K562 (cell line): ENCODE results near the gene SUMF1. TPM values are rescaled to one million over a fixed set of nuclear protein-coding genes. Genes with fewer than 3 reads are reported as not detected.

Experiments used
- ATAC-seq: fragments of 200-7000 bp; cut with Tn5 transposase; 3 replicates; pipeline ENCODE4 v1.9.1; 2020; ENCODE audit warnings: moderate library complexity
- BruUV-seq: library from RNA; stranded (reverse); fragments of 400-500 nt; replicated peaks from 2 replicates; lab custom pipeline; 2021; lab: Mats Ljungman, UMichigan
- CTCF ChIA-PET: fragments of 300-600 bp; formaldehyde crosslinking; extraction: SDS; loops from one replicate; lab custom pipeline; 2021; ENCODE audit warnings: low intra/inter-chr PET ratio; lab: Yijun Ruan, JAX
- POLR2A ChIA-PET: fragments of 300-600, 350-650 bp; sonication (Branson Sonifier 250); formaldehyde crosslinking; extraction: SDS; loops from one replicate; lab custom pipeline; 2021; ENCODE audit warnings: antibody characterized with exemption, inconsistent platforms; lab: Yijun Ruan, JAX
- DNase-seq, 4 experiments: peaks; one replicate each; pipeline versions ENCODE4 v3.0.0 to v3.0.0-alpha.2; 2011 to 2018; ENCODE audit warnings: low spot score in 3 of 4, mixed read lengths in 3 of 4; ENCODE audit errors: extremely low read depth in 1 of 4
- FAIRE-seq: peaks from 2 replicates; lab custom pipeline; 2011; peaks lifted over from hg19 to GRCh38; lab: Jason Lieb, UNC
- H2AFZ ChIP-seq: 2 replicates; pipeline ENCODE4 v1.6.0; 2011; ENCODE audit warnings: low read depth, low read length, control low read depth, inconsistent platforms
- H3K27ac ChIP-seq: fragments of 200-600 bp; 3 replicates; pipeline ENCODE4 v1.8.0; 2011; ENCODE audit warnings: low read depth, mild to moderate bottlenecking, control low read depth, inconsistent platforms, low read length, moderate library complexity, mixed read lengths; ENCODE audit errors: extremely low read depth
- H3K27me3 ChIP-seq, 2 experiments: fragments of 300-600 bp in 1 of 2; 2 replicates in 1 of 2; 3 replicates in 1 of 2; pipeline versions ENCODE4 v1.6.0 to v1.8.0; 2011; ENCODE audit warnings: inconsistent platforms in 2 of 2, low read length in 2 of 2, mild to moderate bottlenecking in 1 of 2, mixed read lengths in 1 of 2, moderate library complexity in 1 of 2; ENCODE audit not compliant: control insufficient read depth in 2 of 2, insufficient read depth in 2 of 2
- H3K36me3 ChIP-seq: fragments of 300-600 bp; 3 replicates; pipeline ENCODE4 v1.8.0; 2011; ENCODE audit warnings: mild to moderate bottlenecking, low read length, inconsistent platforms; ENCODE audit not compliant: control insufficient read depth, insufficient read depth
- H3K4me1 ChIP-seq, 2 experiments: fragments of 200-600 bp in 1 of 2; replicated peaks in 1 of 2; 2 replicates in 1 of 2; 3 replicates in 1 of 2; pipeline versions ENCODE4 v1.5.1 to v1.8.0; 2011; ENCODE audit warnings: inconsistent platforms in 2 of 2, low read length in 2 of 2, mild to moderate bottlenecking in 1 of 2, mixed read lengths in 1 of 2, moderate library complexity in 1 of 2; ENCODE audit not compliant: control insufficient read depth in 2 of 2, insufficient read depth in 2 of 2
- H3K4me2 ChIP-seq: 2 replicates; pipeline ENCODE4 v1.6.1; 2011; ENCODE audit warnings: low read length, control low read depth, inconsistent platforms, mixed read lengths; ENCODE audit not compliant: insufficient read depth
- H3K4me3 ChIP-seq: fragments of 200-600 bp; sonication (generic), shearing (Covaris generic); 2 replicates; pipeline ENCODE4 v1.5.1; 2016; ENCODE audit warnings: control low read depth, inconsistent platforms
- H3K79me2 ChIP-seq: fragments of 200-600 bp; 3 replicates; pipeline ENCODE4 v1.8.0; 2011; ENCODE audit warnings: low read length, inconsistent platforms; ENCODE audit not compliant: control insufficient read depth, insufficient read depth
- H3K9ac ChIP-seq, 2 experiments: 2 replicates each; pipeline versions ENCODE4 v1.6.0 to v1.6.1; 2011; ENCODE audit warnings: low read depth in 2 of 2, low read length in 2 of 2, control low read depth in 1 of 2, inconsistent platforms in 1 of 2, mild to moderate bottlenecking in 1 of 2, mixed read lengths in 1 of 2; ENCODE audit not compliant: insufficient read depth in 1 of 2
- H3K9me1 ChIP-seq: one replicate; pipeline ENCODE4 v1.6.0; 2011; ENCODE audit warnings: inconsistent platforms, mild to moderate bottlenecking, low read length, moderate library complexity; ENCODE audit not compliant: control insufficient read depth, insufficient read depth
- H3K9me3 ChIP-seq: replicated peaks from 2 replicates; pipeline ENCODE4 v1.5.1; 2011; ENCODE audit warnings: low read depth, low read length, inconsistent platforms; ENCODE audit not compliant: control insufficient read depth, insufficient read depth
- H4K20me1 ChIP-seq: replicated peaks from 2 replicates; pipeline ENCODE4 v1.6.1; 2011; ENCODE audit warnings: low read length, inconsistent platforms, mixed read lengths; ENCODE audit not compliant: control insufficient read depth, insufficient read depth
- HNRNPUL1 ChIP-seq: fragments of 200-400 bp; formaldehyde crosslinking; IDR thresholded peaks from 2 replicates; pipeline ENCODE4 v1.6.1; 2017; ENCODE audit warnings: low read length
- NCOA2 ChIP-seq, 2 experiments: fragments of 450-650 bp; IDR thresholded peaks; 2 replicates each; pipeline ENCODE4 v1.6.1; 2018; ENCODE audit warnings: mild to moderate bottlenecking in 2 of 2, moderate library complexity in 1 of 2; ENCODE audit not compliant: partially characterized antibody in 2 of 2
- RFX1 ChIP-seq: fragments of 450-650 bp; IDR thresholded peaks from 2 replicates; pipeline ENCODE4 v1.6.1; 2016; ENCODE audit warnings: mild to moderate bottlenecking, moderate library complexity
- SUPT5H ChIP-seq: fragments of 450-650 bp; IDR thresholded peaks from 2 replicates; pipeline ENCODE4 v1.6.1; 2016
- TAF15 ChIP-seq: fragments of 200-400 bp; formaldehyde crosslinking; IDR thresholded peaks from 2 replicates; pipeline ENCODE4 v1.6.1; 2017; ENCODE audit warnings: mild to moderate bottlenecking, low read depth, low read length, moderate library complexity
- ZFP36 ChIP-seq: fragments of 150-350 bp; IDR thresholded peaks from 2 replicates; pipeline ENCODE4 v1.6.1; 2018; ENCODE audit warnings: low read length, low read depth; ENCODE audit not compliant: partially characterized antibody
- ZNF175 ChIP-seq: fragments of 200-800 bp; sonication (Bioruptor generic); IDR thresholded peaks from 2 replicates; pipeline ENCODE4 v1.6.1; 2016; ENCODE audit warnings: low read depth, mild to moderate bottlenecking, missing genetic modification characterization, missing compliant biosample characterization
- ZNF583 ChIP-seq: fragments of 250-450 bp; sonication (Bioruptor Pico); IDR thresholded peaks from 2 replicates; pipeline ENCODE4 v1.4.0; 2020
- WGBS: fragments of 100-300 bp; shearing (Covaris generic); methylation state at CpG from one replicate; pipeline ENCODE4 v1.1.6; 2016; ENCODE audit warnings: low coverage, mixed read lengths; ENCODE audit not compliant: insufficient coverage; ENCODE audit errors: missing lambda C conversion rate; 5-methylcytosine and 5-hydroxymethylcytosine counted together
- in situ Hi-C: fragments of 300-500 bp; cut with MboI; formaldehyde crosslinking; loops from 4 replicates; pipeline ENCODE4 v1.15.0; 2018; ENCODE audit warnings: inconsistent platforms, mixed read lengths
- intact Hi-C: fragments of 100-400 bp; cut with micrococcal nuclease; formaldehyde crosslinking; loops from 2 replicates; pipeline ENCODE4 v1.14.2; 2022
- polyA plus RNA-seq, 8 experiments: library from polyadenylated mRNA; depleted of rRNA in 4 of 8; stranded (reverse) in 5 of 8; unstranded in 3 of 8; fragments of >200 nt; fragmentation: Nextera tagmentation in 2 of 8; fragmentation: Illumina TruSeq in 1 of 8; extraction: Ambion mirVana in 2 of 8; extraction: Trizol in 1 of 8; gene quantifications; 2 replicates each; pipeline versions ENCODE4 v1.2.1 to v1.2.3, GENCODE V29; 2011 to 2014; ENCODE audit warnings: inconsistent platforms in 1 of 8, missing spikeins in 1 of 8
- total RNA-seq, 7 experiments: library from RNA; depleted of rRNA in 6 of 7; stranded (reverse); fragments of >200 nt in 6 of 7; fragmentation: Illumina TruSeq in 2 of 7; extraction: Trizol in 2 of 7; gene quantifications; 2 replicates each; pipeline versions ENCODE4 v1.2.1 to v1.2.3, GENCODE V29; 2011 to 2021; ENCODE audit warnings: low replicate concordance in 1 of 7
- TF ChIP-seq, protein P1 (sequence below): fragments of 450-650 bp; formaldehyde crosslinking; conservative IDR thresholded peaks from 2 replicates; pipeline ENCODE4 v1.4.0; 2022; ENCODE audit warnings: mild to moderate bottlenecking, missing genetic modification characterization
- TF ChIP-seq, protein P2 (sequence below): fragments of 250-450 bp; sonication (Bioruptor Pico); IDR thresholded peaks from 2 replicates; pipeline ENCODE4 v1.5.0; 2020; ENCODE audit warnings: mild to moderate bottlenecking
- TF ChIP-seq, protein P3 (sequence below): fragments of 450-650 bp; IDR thresholded peaks from 2 replicates; pipeline ENCODE4 v1.6.1; 2016; ENCODE audit warnings: mild to moderate bottlenecking
- TF ChIP-seq, protein P4 (sequence below): sonication (generic); formaldehyde crosslinking; IDR thresholded peaks from 2 replicates; pipeline ENCODE4 v1.8.0; 2022; ENCODE audit warnings: mild to moderate bottlenecking, low read depth, missing genetic modification reagents
- TF ChIP-seq, protein P5 (sequence below): conservative IDR thresholded peaks from 2 replicates; pipeline ENCODE4 v1.6.1; 2011; ENCODE audit warnings: low read depth, mild to moderate bottlenecking, low read length; ENCODE audit not compliant: control insufficient read depth

The SUMF1 gene
- total and polyA plus RNA-seq, 9 of the 15 experiments (the other 6 are each of a cell fraction or from before 2014, with no cell fraction given): 1.3 to 7.4 (median 4.2) TPM

DNA sequence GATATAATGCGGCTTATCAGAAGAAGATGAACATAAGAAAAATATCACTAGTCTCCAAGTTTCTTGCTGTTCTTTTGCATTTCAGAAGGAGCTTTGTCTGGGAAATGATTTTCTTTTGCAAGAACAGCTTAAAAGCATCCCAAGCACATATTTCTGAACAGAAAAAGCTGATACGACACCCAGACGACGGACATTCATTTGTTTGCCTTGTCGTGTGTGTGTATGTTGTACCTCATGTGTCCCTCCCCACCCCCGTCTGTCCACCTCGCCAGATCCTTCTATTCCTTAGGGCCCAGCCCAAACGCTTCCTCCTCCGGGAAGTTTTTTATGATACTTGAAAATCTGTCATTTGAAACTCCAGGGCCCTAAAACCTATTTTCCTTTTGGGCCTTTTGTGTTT, 34.9 kb upstream of the SUMF1 start:
- TF ChIP-seq, protein P1, sequence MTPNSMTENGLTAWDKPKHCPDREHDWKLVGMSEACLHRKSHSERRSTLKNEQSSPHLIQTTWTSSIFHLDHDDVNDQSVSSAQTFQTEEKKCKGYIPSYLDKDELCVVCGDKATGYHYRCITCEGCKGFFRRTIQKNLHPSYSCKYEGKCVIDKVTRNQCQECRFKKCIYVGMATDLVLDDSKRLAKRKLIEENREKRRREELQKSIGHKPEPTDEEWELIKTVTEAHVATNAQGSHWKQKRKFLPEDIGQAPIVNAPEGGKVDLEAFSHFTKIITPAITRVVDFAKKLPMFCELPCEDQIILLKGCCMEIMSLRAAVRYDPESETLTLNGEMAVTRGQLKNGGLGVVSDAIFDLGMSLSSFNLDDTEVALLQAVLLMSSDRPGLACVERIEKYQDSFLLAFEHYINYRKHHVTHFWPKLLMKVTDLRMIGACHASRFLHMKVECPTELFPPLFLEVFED (CRISPR knock-in tag): no peak
- TF ChIP-seq, protein P2, sequence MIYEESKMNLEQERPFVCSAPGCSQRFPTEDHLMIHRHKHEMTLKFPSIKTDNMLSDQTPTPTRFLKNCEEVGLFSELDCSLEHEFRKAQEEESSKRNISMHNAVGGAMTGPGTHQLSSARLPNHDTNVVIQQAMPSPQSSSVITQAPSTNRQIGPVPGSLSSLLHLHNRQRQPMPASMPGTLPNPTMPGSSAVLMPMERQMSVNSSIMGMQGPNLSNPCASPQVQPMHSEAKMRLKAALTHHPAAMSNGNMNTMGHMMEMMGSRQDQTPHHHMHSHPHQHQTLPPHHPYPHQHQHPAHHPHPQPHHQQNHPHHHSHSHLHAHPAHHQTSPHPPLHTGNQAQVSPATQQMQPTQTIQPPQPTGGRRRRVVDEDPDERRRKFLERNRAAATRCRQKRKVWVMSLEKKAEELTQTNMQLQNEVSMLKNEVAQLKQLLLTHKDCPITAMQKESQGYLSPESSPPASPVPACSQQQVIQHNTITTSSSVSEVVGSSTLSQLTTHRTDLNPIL (CRISPR knock-in tag): no peak
- TF ChIP-seq SUPT5H (no peak), ZNF175 (CRISPR knock-in tag) (no peak), NCOA2 (IDR thresholded peaks at IDR 0.05; ENCODE audit: partially characterized antibody in 2 of 2) (no peak), TAF15 (no peak), HNRNPUL1 (no peak), ZNF583 (CRISPR knock-in tag) (no peak), ZFP36 (no peak), RFX1 (no peak)
- TF ChIP-seq, protein P3, sequence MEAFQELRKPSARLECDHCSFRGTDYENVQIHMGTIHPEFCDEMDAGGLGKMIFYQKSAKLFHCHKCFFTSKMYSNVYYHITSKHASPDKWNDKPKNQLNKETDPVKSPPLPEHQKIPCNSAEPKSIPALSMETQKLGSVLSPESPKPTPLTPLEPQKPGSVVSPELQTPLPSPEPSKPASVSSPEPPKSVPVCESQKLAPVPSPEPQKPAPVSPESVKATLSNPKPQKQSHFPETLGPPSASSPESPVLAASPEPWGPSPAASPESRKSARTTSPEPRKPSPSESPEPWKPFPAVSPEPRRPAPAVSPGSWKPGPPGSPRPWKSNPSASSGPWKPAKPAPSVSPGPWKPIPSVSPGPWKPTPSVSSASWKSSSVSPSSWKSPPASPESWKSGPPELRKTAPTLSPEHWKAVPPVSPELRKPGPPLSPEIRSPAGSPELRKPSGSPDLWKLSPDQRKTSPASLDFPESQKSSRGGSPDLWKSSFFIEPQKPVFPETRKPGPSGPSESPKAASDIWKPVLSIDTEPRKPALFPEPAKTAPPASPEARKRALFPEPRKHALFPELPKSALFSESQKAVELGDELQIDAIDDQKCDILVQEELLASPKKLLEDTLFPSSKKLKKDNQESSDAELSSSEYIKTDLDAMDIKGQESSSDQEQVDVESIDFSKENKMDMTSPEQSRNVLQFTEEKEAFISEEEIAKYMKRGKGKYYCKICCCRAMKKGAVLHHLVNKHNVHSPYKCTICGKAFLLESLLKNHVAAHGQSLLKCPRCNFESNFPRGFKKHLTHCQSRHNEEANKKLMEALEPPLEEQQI: no peak
- TF ChIP-seq, protein P4, sequence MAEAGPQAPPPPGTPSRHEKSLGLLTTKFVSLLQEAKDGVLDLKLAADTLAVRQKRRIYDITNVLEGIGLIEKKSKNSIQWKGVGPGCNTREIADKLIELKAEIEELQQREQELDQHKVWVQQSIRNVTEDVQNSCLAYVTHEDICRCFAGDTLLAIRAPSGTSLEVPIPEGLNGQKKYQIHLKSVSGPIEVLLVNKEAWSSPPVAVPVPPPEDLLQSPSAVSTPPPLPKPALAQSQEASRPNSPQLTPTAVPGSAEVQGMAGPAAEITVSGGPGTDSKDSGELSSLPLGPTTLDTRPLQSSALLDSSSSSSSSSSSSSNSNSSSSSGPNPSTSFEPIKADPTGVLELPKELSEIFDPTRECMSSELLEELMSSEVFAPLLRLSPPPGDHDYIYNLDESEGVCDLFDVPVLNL (CRISPR knock-in tag): no peak
- TF ChIP-seq, protein P5, sequence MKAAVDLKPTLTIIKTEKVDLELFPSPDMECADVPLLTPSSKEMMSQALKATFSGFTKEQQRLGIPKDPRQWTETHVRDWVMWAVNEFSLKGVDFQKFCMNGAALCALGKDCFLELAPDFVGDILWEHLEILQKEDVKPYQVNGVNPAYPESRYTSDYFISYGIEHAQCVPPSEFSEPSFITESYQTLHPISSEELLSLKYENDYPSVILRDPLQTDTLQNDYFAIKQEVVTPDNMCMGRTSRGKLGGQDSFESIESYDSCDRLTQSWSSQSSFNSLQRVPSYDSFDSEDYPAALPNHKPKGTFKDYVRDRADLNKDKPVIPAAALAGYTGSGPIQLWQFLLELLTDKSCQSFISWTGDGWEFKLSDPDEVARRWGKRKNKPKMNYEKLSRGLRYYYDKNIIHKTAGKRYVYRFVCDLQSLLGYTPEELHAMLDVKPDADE: no peak
- WGBS: 71% methylated on average over 9 of the region's 9 CpGs
- H3K4me2 ChIP-seq: no peak overlapping the region
- peaks cover 15 to 35% of the 10 kb centered on the region in 2 experiments for H3K4me1 ChIP-seq
- ChIA-PET POLR2A (interaction anchor here (0.6 to 10.9 kb wide), 6 partner anchors 8 to 187 kb away, joined by 3 to 220 read pairs (median 4); partner anchors contain the start of gene ITPR1), CTCF (no interaction called here)
- no TSS peak for BruUV-seq
- ATAC-seq: no peak
- in situ Hi-C loops (no loop called here), intact Hi-C loops (no loop called here)
- no peak overlapping the region for H3K4me3 ChIP-seq
- no peaks in the 10 kb centered on the region for H3K27me3 ChIP-seq
- H3K9me3 ChIP-seq: no peaks in the 10 kb centered on the region
- H2AFZ ChIP-seq: no peak overlapping the region
- peaks cover 10% of the 10 kb centered on the region; the same call in 2 of the 3 replicates for H3K36me3 ChIP-seq
- H3K9me1 ChIP-seq: no peaks in the 10 kb centered on the region
- H4K20me1 ChIP-seq: no peaks in the 10 kb centered on the region; the same call in 1 of the 2 replicates
- H3K79me2 ChIP-seq: peaks cover 11% of the 10 kb centered on the region; the same call in 1 of the 3 replicates
- DNase-seq: no peak
- no peak overlapping the region for H3K27ac ChIP-seq
- no peak for FAIRE-seq
- no peak overlapping the region for H3K9ac ChIP-seq
